ENCODE data around the gene CTNNA2.

DNA sequence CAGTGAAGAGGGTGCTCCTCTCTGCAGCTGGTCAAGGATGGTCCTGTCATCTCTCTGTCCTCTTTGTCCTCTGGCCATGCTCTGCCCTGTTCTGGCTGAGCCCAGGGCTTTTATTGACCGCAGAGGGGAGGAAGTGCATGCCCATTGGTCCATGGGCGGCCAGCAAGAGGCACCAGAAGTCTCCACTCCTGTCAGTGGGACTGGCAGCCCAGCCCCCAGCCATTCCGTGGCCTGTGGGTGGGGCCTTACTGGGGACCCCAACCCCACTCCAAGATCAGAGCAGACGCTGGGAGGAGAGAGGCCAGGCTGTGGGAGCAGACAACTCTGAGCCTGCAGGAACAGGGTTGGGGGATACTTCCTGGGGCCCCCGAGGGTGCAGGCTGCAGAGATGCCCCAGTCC, 156.9 kb downstream of the CTNNA2 start:
- TF ChIP-seq EP300 (IDR thresholded peaks at IDR 0.05) = no peak
- no peak for TF ChIP-seq CTCF (IDR thresholded peaks at IDR 0.05)
- no peak for TF ChIP-seq POLR2AphosphoS5 (IDR thresholded peaks at IDR 0.05)
